ENCODE results near the gene PLEKHG2.
A peak's percentile ranks its signal among the peaks of the same experiment; 100 is the strongest.

PLEKHG2 gene

DNA sequence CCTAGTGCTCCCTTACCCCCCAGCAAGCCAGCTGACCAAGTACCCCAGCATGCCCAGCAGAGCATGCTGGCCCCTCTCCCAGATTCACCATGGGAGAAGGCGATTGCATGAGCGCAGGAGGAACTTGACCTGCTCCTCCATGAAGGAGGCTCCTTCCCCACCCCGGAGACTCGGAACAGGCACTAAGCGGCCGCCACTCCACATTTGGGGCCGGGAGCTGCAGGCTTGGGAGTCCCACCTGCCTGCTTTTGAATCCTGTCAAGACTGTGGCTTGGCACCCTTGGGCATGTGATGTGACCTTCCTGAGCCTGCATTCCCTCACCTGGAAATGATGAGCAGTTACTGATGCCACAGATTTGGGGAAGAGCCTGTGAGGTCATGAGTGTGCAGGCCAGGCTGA lies 55.5 kb downstream of the PLEKHG2 start:
- Mint-ChIP-seq H3K27me3 (no peaks in the 10 kb centered on the region), H3K9me3 (ENCODE audit: low read depth) (no peaks in the 10 kb centered on the region), H3K4me3 (no peak overlapping the region), H3K4me1 (ENCODE audit: low read depth) (peaks cover 18% of the 10 kb centered on the region), H3K36me3 (peaks cover 7% of the 10 kb centered on the region), H3K27ac (no peak overlapping the region)

DNA sequence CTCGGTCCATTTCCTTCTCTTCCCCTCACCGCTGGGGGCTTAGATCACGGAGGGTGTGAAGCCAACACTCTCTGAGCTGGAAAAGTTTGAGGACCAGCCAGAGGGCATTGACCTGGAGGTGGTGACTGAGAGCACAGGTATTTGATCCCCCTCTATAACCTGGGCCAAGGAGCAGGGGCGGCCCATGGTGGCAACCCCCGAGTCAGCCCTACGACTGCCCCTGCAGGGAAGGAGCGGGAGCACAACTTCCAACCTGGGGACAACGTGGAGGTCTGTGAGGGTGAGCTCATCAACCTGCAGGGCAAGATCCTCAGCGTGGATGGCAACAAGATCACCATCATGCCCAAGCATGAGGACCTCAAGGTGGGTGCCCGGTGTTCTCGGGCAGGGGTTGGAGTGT lies 56.6 kb downstream of the PLEKHG2 start:
- peaks cover 7% of the 10 kb centered on the region for H3K36me3 Mint-ChIP-seq
- no peaks in the 10 kb centered on the region for H3K9me3 Mint-ChIP-seq (ENCODE audit: low read depth)
- no peak overlapping the region for H3K4me3 Mint-ChIP-seq
- H3K27me3 Mint-ChIP-seq: no peaks in the 10 kb centered on the region
- no peak overlapping the region for H3K27ac Mint-ChIP-seq
- peaks cover 18% of the 10 kb centered on the region for H3K4me1 Mint-ChIP-seq (ENCODE audit: low read depth)

GRCh38 chr19:39469567-39469966 lies 57.1 kb downstream of the PLEKHG2 start:
- H3K27me3 Mint-ChIP-seq: no peaks in the 10 kb centered on the region
- peaks cover 7% of the 10 kb centered on the region for H3K36me3 Mint-ChIP-seq
- peak overlapping the region; percentile 74 for H3K27ac Mint-ChIP-seq
- H3K9me3 Mint-ChIP-seq (ENCODE audit: low read depth): no peaks in the 10 kb centered on the region
- no peak overlapping the region for H3K4me3 Mint-ChIP-seq
- peaks cover 18% of the 10 kb centered on the region for H3K4me1 Mint-ChIP-seq (ENCODE audit: low read depth)

GRCh38 chr19:39470724-39471339 lies 58.4 kb downstream of the PLEKHG2 start:
- Mint-ChIP-seq H3K36me3 (peaks cover 7% of the 10 kb centered on the region), H3K27me3 (no peaks in the 10 kb centered on the region), H3K4me1 (ENCODE audit: low read depth) (peaks cover 18% of the 10 kb centered on the region), H3K9me3 (ENCODE audit: low read depth) (no peaks in the 10 kb centered on the region), H3K4me3 (no peak overlapping the region), H3K27ac (peak overlapping the region; percentile 90)

- Mint-ChIP-seq H3K36me3 (peaks cover 7% of the 10 kb centered on the region), H3K4me1 (ENCODE audit: low read depth) (peaks cover 18% of the 10 kb centered on the region), H3K4me3 (no peak overlapping the region), H3K27me3 (no peaks in the 10 kb centered on the region), H3K9me3 (ENCODE audit: low read depth) (no peaks in the 10 kb centered on the region), H3K27ac (peak overlapping the region; percentile 68)
Observed at GRCh38 chr19:39471756-39472536, 59.5 kb downstream of the PLEKHG2 start.

DNA sequence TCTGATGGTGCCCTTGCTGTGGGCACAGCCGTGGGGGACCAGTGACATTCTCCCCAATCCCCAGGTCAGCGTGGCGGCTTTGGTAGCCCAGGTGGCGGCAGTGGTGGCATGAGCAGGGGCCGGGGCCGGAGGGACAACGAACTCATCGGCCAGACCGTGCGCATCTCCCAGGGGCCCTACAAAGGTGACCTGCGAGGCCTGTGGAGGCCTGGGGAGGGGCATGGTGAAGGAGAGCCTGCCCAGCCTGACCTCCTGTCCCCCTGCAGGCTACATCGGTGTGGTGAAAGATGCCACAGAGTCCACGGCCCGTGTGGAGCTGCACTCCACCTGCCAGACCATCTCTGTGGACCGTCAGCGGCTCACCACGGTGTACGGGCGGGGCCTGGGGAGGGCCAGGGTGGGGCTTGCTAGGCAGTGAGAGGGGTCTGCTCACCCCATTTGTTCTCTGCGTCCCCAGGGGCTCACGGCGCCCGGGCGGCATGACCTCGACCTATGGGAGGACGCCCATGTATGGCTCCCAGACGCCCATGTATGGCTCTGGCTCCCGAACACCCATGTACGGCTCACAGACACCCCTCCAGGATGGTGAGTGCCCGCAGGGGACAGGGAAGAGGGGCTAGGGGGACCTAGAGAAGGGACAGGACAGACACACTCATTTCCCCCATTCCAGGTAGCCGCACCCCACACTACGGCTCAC lies 60.4 kb downstream of the PLEKHG2 start:
- Mint-ChIP-seq H3K27me3 (no peaks in the 10 kb centered on the region), H3K4me3 (no peak overlapping the region), H3K9me3 (ENCODE audit: low read depth) (no peaks in the 10 kb centered on the region), H3K27ac (no peak overlapping the region), H3K36me3 (peaks cover 7% of the 10 kb centered on the region), H3K4me1 (ENCODE audit: low read depth) (peaks cover 18% of the 10 kb centered on the region)

DNA sequence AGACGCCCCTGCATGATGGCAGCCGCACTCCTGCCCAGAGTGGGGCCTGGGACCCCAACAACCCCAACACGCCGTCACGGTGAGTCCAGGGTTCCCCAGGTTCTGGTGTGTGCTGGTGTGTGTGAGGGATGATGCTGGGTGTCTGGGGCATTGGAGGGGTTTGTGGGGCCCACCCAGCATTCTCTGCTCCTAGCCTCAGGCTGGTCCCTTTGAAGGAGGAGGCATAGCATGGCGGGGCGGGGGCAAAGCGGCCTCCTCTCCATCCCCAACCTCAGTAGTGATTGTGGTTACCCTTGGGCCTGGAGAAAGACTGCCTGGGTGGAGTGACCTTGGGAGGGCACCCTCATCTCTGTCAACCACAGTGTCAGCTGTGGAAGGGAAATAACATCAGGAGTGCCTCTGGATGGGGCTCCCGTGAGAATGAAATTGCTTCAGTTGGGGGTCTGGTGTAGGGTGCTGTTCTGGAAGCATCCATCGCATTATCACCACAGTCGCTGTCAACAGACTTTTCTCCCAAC lies 61.0 kb downstream of the PLEKHG2 start:
- Mint-ChIP-seq H3K9me3 (ENCODE audit: low read depth) (no peaks in the 10 kb centered on the region), H3K27me3 (no peaks in the 10 kb centered on the region), H3K36me3 (peaks cover 7% of the 10 kb centered on the region), H3K4me1 (ENCODE audit: low read depth) (peaks cover 18% of the 10 kb centered on the region), H3K27ac (no peak overlapping the region), H3K4me3 (no peak overlapping the region)

- no peaks in the 10 kb centered on the region for H3K27me3 Mint-ChIP-seq
- peaks cover 18% of the 10 kb centered on the region for H3K4me1 Mint-ChIP-seq (ENCODE audit: low read depth)
- no peak overlapping the region for H3K27ac Mint-ChIP-seq
- no peak overlapping the region for H3K4me3 Mint-ChIP-seq
- no peaks in the 10 kb centered on the region for H3K9me3 Mint-ChIP-seq (ENCODE audit: low read depth)
- H3K36me3 Mint-ChIP-seq: peaks cover 7% of the 10 kb centered on the region
Observed at GRCh38 chr19:39474139-39474620, 61.7 kb downstream of the PLEKHG2 start.

DNA sequence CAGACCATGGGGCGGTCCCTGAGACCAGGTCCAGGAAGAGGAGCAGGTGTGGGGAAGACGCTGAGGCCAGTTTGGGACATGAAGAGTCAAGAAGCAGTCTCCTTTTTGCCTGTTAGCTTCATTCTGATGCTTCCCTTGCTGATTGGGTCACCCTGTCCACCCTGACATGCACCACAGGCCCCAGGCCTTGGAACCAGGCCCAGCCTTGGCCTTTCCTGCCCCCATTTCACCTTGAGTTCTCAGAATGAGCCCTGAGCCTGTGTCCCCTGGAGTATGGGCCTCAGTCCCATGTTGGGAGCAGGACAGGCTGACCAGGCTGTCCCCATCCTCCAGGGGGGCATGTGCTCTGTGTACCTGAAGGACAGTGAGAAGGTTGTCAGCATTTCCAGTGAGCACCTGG lies 63.3 kb downstream of the PLEKHG2 start:
- peaks cover 4% of the 10 kb centered on the region for H3K36me3 Mint-ChIP-seq
- peaks cover 21% of the 10 kb centered on the region for H3K4me1 Mint-ChIP-seq (ENCODE audit: low read depth)
- H3K27me3 Mint-ChIP-seq: no peaks in the 10 kb centered on the region
- no peak overlapping the region for H3K27ac Mint-ChIP-seq
- H3K9me3 Mint-ChIP-seq (ENCODE audit: low read depth): no peaks in the 10 kb centered on the region
- H3K4me3 Mint-ChIP-seq: no peak overlapping the region
